ENCODE results near the gene ADORA3.

GRCh38 chr1:111511370-111511769 is 7.9 kb upstream of the ADORA3 start:
- no peak for TF ChIP-seq CTCF (IDR thresholded peaks at IDR 0.05)
- TF ChIP-seq POLR2A (IDR thresholded peaks at IDR 0.05) = no peak
